Measurements from ENCODE around the gene TIA1. TPM values are rescaled to one million over a fixed set of nuclear protein-coding genes. Genes with fewer than 3 reads are reported as not detected.
"Not testable (repeated sequence)": the region's sequence is repeated elsewhere in the genome, so short reads cannot be mapped to it uniquely, and the experiment has no call there.

TIA1 gene
- total RNA-seq, 1 experiment from 2014 or later: 123 TPM

GRCh38 chr2:70270323-70270722 is 21.9 kb upstream of the TIA1 start:
- Histone ChIP-seq H4K20me1 (ENCODE audit: low read length) (no peaks in the 10 kb centered on the region), H3K9ac (ENCODE audit: low read length) (no peak overlapping the region), H3F3A (ENCODE audit: low read length, unreplicated experiment) (no peaks in the 10 kb centered on the region), H3K36me3 (ENCODE audit: low read depth, low read length) (0 out of 2 replicates have a peak, but pooled peaks cover under 1% of the 10 kb centered on the region), H3K79me2 (ENCODE audit: low read length) (no peaks in the 10 kb centered on the region), H3K4me1 (ENCODE audit: insufficient read depth, low read length) (no peaks in the 10 kb centered on the region), H3K9me3 (ENCODE audit: low read length) (no peaks in the 10 kb centered on the region), H3K4me2 (ENCODE audit: low read length) (no peak overlapping the region), H2AFZ (ENCODE audit: low read length) (no peak overlapping the region), H3K4me3 (ENCODE audit: low read length) (no peak overlapping the region), H3K9me2 (replicated peaks; ENCODE audit: low read length) (no peaks in the 10 kb centered on the region), H3K27ac (ENCODE audit: low read length) (no peak overlapping the region), H3K27me3 (ENCODE audit: low read length) (no peaks in the 10 kb centered on the region)
- POLR2A ChIA-PET (ENCODE audit: unreplicated experiment): no interaction called here
- intact Hi-C loops (cut with micrococcal nuclease): no loop called here
- DNase-seq (no peak), ATAC-seq (no peak)
- TF ChIP-seq, protein P1, sequence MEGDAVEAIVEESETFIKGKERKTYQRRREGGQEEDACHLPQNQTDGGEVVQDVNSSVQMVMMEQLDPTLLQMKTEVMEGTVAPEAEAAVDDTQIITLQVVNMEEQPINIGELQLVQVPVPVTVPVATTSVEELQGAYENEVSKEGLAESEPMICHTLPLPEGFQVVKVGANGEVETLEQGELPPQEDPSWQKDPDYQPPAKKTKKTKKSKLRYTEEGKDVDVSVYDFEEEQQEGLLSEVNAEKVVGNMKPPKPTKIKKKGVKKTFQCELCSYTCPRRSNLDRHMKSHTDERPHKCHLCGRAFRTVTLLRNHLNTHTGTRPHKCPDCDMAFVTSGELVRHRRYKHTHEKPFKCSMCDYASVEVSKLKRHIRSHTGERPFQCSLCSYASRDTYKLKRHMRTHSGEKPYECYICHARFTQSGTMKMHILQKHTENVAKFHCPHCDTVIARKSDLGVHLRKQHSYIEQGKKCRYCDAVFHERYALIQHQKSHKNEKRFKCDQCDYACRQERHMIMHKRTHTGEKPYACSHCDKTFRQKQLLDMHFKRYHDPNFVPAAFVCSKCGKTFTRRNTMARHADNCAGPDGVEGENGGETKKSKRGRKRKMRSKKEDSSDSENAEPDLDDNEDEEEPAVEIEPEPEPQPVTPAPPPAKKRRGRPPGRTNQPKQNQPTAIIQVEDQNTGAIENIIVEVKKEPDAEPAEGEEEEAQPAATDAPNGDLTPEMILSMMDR (conservative IDR thresholded peaks at IDR 0.05; ENCODE audit: low read depth, low read length): no peak
- no peak for TF ChIP-seq EZH2 (IDR thresholded peaks at IDR 0.05; ENCODE audit: low read length, unreplicated experiment)
- TF ChIP-seq EZH2phosphoT487 (IDR thresholded peaks at IDR 0.05; ENCODE audit: borderline replicate concordance, low read length): no peak
- no TSS peak for BruUV-seq (replicated peaks)
- CTCF ChIA-PET: no interaction called here

DNA sequence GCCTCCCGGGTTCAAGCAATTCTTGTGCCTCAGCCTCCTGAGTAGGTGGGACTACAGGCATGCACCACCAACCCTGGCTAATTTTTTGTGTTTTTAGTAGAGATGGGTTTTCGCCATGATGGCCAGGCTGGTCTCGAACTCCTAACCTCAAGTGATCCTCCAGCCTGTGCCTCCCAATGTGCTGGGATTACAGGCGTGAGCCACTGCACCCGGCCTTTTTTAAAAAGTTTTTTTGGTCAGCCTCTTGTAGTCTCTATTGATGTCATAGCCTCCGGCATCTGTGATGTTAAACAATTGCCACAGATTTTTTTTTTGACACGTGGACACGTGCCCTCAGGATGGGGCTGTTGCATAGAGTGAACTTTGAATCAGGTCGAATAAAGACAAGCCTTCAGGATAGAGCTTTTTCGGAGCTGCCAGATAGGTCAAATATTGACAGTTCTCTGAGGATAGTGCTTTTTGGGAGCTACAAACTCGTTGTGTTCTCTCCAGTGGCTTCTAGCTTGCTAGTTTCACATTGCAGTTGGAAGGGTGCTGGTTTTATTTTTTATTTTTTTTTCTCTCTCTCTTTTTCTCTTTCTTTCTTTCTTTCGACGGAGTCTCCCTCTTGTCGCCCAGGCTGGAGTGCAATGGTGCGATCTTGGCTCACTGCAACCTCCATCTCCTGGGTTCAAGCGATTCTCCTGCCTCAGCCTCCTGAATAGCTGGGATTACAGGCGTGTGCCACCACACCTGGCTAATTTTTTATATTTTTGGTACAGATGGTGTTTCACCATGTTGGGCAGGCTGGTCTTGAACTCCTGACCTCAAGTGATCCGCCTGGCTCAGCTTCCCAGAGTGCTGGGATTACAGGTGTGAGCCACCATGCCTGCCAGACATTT is 21.2 kb upstream of the TIA1 start:
- H3K36me3 ChIP-seq (ENCODE audit: low read depth, low read length); DNase-seq; H3K4me3 ChIP-seq (ENCODE audit: low read length); intact Hi-C loops (cut with micrococcal nuclease); H3K9ac ChIP-seq (ENCODE audit: low read length); H3K27ac ChIP-seq (ENCODE audit: low read length); H3K4me1 ChIP-seq (ENCODE audit: insufficient read depth, low read length); BruUV-seq (replicated peaks); H3K27me3 ChIP-seq (ENCODE audit: low read length); POLR2A ChIA-PET (ENCODE audit: unreplicated experiment); H3K4me2 ChIP-seq (ENCODE audit: low read length); ATAC-seq; H3K9me2 ChIP-seq (replicated peaks; ENCODE audit: low read length); H2AFZ ChIP-seq (ENCODE audit: low read length); H3K9me3 ChIP-seq (ENCODE audit: low read length); H4K20me1 ChIP-seq (ENCODE audit: low read length); H3K79me2 ChIP-seq (ENCODE audit: low read length); H3F3A ChIP-seq (ENCODE audit: low read length, unreplicated experiment): not testable (repeated sequence)
- CTCF ChIA-PET: interaction anchor here (0.7 kb wide), 1 partner anchor 237 kb away, joined by 4 read pairs; no protein-coding TSS in a partner anchor

DNA sequence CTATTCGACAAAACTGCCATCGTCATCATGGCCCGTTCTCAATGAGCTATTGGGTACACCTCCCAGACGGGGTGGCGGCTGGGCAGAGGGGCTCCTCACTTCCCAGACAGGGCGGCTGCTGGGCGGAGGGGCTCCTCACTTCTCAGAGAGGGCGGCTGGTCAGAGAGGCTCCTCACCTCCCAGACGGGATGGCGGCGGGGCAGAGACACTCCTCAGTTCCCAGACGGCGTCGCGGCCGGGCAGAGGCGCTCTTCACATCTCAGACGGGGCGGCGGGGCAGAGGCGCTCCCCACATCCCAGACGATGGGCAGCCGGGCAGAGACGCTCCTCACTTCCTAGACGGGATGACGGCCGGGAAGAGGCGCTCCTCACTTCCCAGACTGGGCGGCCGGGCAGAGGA is 18.5 kb upstream of the TIA1 start:
- H3F3A ChIP-seq (ENCODE audit: low read length, unreplicated experiment); CTCF ChIA-PET; DNase-seq; H3K4me3 ChIP-seq (ENCODE audit: low read length); H3K9me2 ChIP-seq (replicated peaks; ENCODE audit: low read length); H3K9ac ChIP-seq (ENCODE audit: low read length); H2AFZ ChIP-seq (ENCODE audit: low read length); H3K4me2 ChIP-seq (ENCODE audit: low read length); H3K36me3 ChIP-seq (ENCODE audit: low read depth, low read length); ATAC-seq; H3K4me1 ChIP-seq (ENCODE audit: insufficient read depth, low read length); POLR2A ChIA-PET (ENCODE audit: unreplicated experiment); H3K79me2 ChIP-seq (ENCODE audit: low read length); H3K27me3 ChIP-seq (ENCODE audit: low read length); BruUV-seq (replicated peaks); intact Hi-C loops (cut with micrococcal nuclease); H3K27ac ChIP-seq (ENCODE audit: low read length); H4K20me1 ChIP-seq (ENCODE audit: low read length); H3K9me3 ChIP-seq (ENCODE audit: low read length): not testable (repeated sequence)
